ENCODE data around the gene SLX4IP. TPM values are rescaled to one million over a fixed set of nuclear protein-coding genes. Genes with fewer than 3 reads are reported as not detected.
A peak's percentile ranks its signal among the peaks of the same experiment; 100 is the strongest.

SLX4IP gene
- total and polyA plus RNA-seq, 3 experiments from 2014 or later: 1.5 to 8.0 (median 7.0) TPM

GRCh38 chr20:10644458-10645204, 209.5 kb downstream of the SLX4IP start:
- CTCF ChIA-PET: no interaction called here
- H3K4me3 Mint-ChIP-seq: no peak overlapping the region

GRCh38 chr20:10645205-10645570, 210.1 kb downstream of the SLX4IP start:
- Mint-ChIP-seq H3K27ac (peak overlapping the region in 1 of 8 donors; percentile 62), H3K36me3 (no peaks in the 10 kb centered on the region), H3K9me3 (no peaks in the 10 kb centered on the region), H3K4me1 (peaks cover 0 to 5% (median 4%) of the 10 kb centered on the region in 3 donors), H3K27me3 (peaks cover 4 to 15% of the 10 kb centered on the region in 2 donors), H3K4me3 (no peak overlapping the region)
- H3K9me3 ChIP-seq (ENCODE audit: low read length): no peaks in the 10 kb centered on the region
- POLR2A ChIA-PET: no interaction called here
- H3K27ac ChIP-seq (ENCODE audit: low read depth, low read length): no peak overlapping the region
- CTCF ChIA-PET: no interaction called here
- H3K4me3 ChIP-seq (ENCODE audit: low read length): no peak overlapping the region
- DNase-seq: no peak
- no peaks in the 10 kb centered on the region for H3K27me3 ChIP-seq (ENCODE audit: insufficient read depth, low read length, poor library complexity, severe bottlenecking)
- no peaks in the 10 kb centered on the region for H3K4me1 ChIP-seq (ENCODE audit: insufficient read depth, low read length)
- no peaks in the 10 kb centered on the region for H3K36me3 ChIP-seq (ENCODE audit: insufficient read depth, low read length)

More at GRCh38 chr20:10644458-10645204, 209.5 kb downstream of the SLX4IP start:
- H3K4me1 ChIP-seq (ENCODE audit: insufficient read depth, low read length): no peaks in the 10 kb centered on the region
- no peak for DNase-seq
- no peaks in the 10 kb centered on the region for H3K27me3 ChIP-seq (ENCODE audit: insufficient read depth, low read length, poor library complexity, severe bottlenecking)
- peaks cover 0 to 5% (median 4%) of the 10 kb centered on the region in 3 donors for H3K4me1 Mint-ChIP-seq
- no peak overlapping the region for H3K27ac ChIP-seq (ENCODE audit: low read depth, low read length)
- H3K27ac Mint-ChIP-seq: peak overlapping the region in 1 of 8 donors; percentile 38
- H3K27me3 Mint-ChIP-seq: peaks cover 4 to 9% of the 10 kb centered on the region in 2 donors
- POLR2A ChIA-PET: no interaction called here
- H3K4me3 ChIP-seq (ENCODE audit: low read length): no peak overlapping the region
- no peaks in the 10 kb centered on the region for H3K9me3 Mint-ChIP-seq
- H3K36me3 ChIP-seq (ENCODE audit: insufficient read depth, low read length): no peaks in the 10 kb centered on the region
- no peaks in the 10 kb centered on the region for H3K9me3 ChIP-seq (ENCODE audit: low read length)
- H3K36me3 Mint-ChIP-seq: no peaks in the 10 kb centered on the region

- peaks cover 0 to 5% (median 4%) of the 10 kb centered on the region in 3 donors for H3K4me1 Mint-ChIP-seq
- ChIA-PET POLR2A (no interaction called here), CTCF (no interaction called here)
- no peaks in the 10 kb centered on the region for H3K9me3 Mint-ChIP-seq
- H3K4me1 ChIP-seq (ENCODE audit: insufficient read depth, low read length): no peaks in the 10 kb centered on the region
- peaks cover 4 to 20% of the 10 kb centered on the region in 2 donors for H3K27me3 Mint-ChIP-seq
- no peaks in the 10 kb centered on the region for H3K9me3 ChIP-seq (ENCODE audit: low read length)
- H3K36me3 ChIP-seq (ENCODE audit: insufficient read depth, low read length): no peaks in the 10 kb centered on the region
- H3K4me3 Mint-ChIP-seq: no peak overlapping the region
- no peaks in the 10 kb centered on the region for H3K36me3 Mint-ChIP-seq
- H3K27ac ChIP-seq (ENCODE audit: low read depth, low read length): no peak overlapping the region
- no peak for DNase-seq
- H3K27ac Mint-ChIP-seq: no peak overlapping the region
- no peak overlapping the region for H3K4me3 ChIP-seq (ENCODE audit: low read length)
- no peaks in the 10 kb centered on the region for H3K27me3 ChIP-seq (ENCODE audit: insufficient read depth, low read length, poor library complexity, severe bottlenecking)
Measured at GRCh38 chr20:10646006-10646405, 210.9 kb downstream of the SLX4IP start.

- H3K36me3 ChIP-seq (ENCODE audit: insufficient read depth, low read length): no peaks in the 10 kb centered on the region
- Mint-ChIP-seq H3K4me3 (no peak overlapping the region), H3K4me1 (peaks cover 0 to 5% (median 4%) of the 10 kb centered on the region in 3 donors), H3K36me3 (no peaks in the 10 kb centered on the region), H3K27me3 (peaks cover 6 to 23% of the 10 kb centered on the region in 2 donors), H3K27ac (no peak overlapping the region), H3K9me3 (no peaks in the 10 kb centered on the region)
- H3K27me3 ChIP-seq (ENCODE audit: insufficient read depth, low read length, poor library complexity, severe bottlenecking): peaks cover 4% of the 10 kb centered on the region
- no peaks in the 10 kb centered on the region for H3K9me3 ChIP-seq (ENCODE audit: low read length)
- no peak overlapping the region for H3K27ac ChIP-seq (ENCODE audit: low read depth, low read length)
- POLR2A ChIA-PET: no interaction called here
- H3K4me1 ChIP-seq (ENCODE audit: insufficient read depth, low read length): no peaks in the 10 kb centered on the region
- DNase-seq: no peak
- H3K4me3 ChIP-seq (ENCODE audit: low read length): no peak overlapping the region
- CTCF ChIA-PET: no interaction called here
Measured at GRCh38 chr20:10646886-10647420, 211.8 kb downstream of the SLX4IP start.

GRCh38 chr20:10647471-10647870, 212.4 kb downstream of the SLX4IP start:
- ChIA-PET POLR2A (no interaction called here), CTCF (no interaction called here)
- H3K27ac ChIP-seq (ENCODE audit: low read depth, low read length): no peak overlapping the region
- H3K27me3 ChIP-seq (ENCODE audit: insufficient read depth, low read length, poor library complexity, severe bottlenecking): peaks cover 4% of the 10 kb centered on the region
- peaks cover 6 to 25% of the 10 kb centered on the region in 2 donors for H3K27me3 Mint-ChIP-seq
- no peaks in the 10 kb centered on the region for H3K9me3 Mint-ChIP-seq
- H3K4me1 Mint-ChIP-seq: peaks cover 0 to 5% (median 4%) of the 10 kb centered on the region in 3 donors
- no peak overlapping the region for H3K4me3 ChIP-seq (ENCODE audit: low read length)
- no peaks in the 10 kb centered on the region for H3K9me3 ChIP-seq (ENCODE audit: low read length)
- H3K4me3 Mint-ChIP-seq: no peak overlapping the region
- no peak for DNase-seq
- H3K4me1 ChIP-seq (ENCODE audit: insufficient read depth, low read length): no peaks in the 10 kb centered on the region
- H3K36me3 ChIP-seq (ENCODE audit: insufficient read depth, low read length): no peaks in the 10 kb centered on the region
- H3K36me3 Mint-ChIP-seq: no peaks in the 10 kb centered on the region
- H3K27ac Mint-ChIP-seq: no peak overlapping the region

GRCh38 chr20:10647909-10648308, 212.8 kb downstream of the SLX4IP start:
- no peak overlapping the region for H3K4me3 ChIP-seq (ENCODE audit: low read length)
- no peak overlapping the region for H3K27ac Mint-ChIP-seq
- CTCF ChIA-PET: no interaction called here
- no peaks in the 10 kb centered on the region for H3K36me3 ChIP-seq (ENCODE audit: insufficient read depth, low read length)
- H3K27me3 ChIP-seq (ENCODE audit: insufficient read depth, low read length, poor library complexity, severe bottlenecking): peaks cover 4% of the 10 kb centered on the region
- H3K36me3 Mint-ChIP-seq: no peaks in the 10 kb centered on the region
- H3K9me3 Mint-ChIP-seq: no peaks in the 10 kb centered on the region
- no peaks in the 10 kb centered on the region for H3K9me3 ChIP-seq (ENCODE audit: low read length)
- H3K4me3 Mint-ChIP-seq: no peak overlapping the region
- POLR2A ChIA-PET: no interaction called here
- no peaks in the 10 kb centered on the region for H3K4me1 ChIP-seq (ENCODE audit: insufficient read depth, low read length)
- H3K4me1 Mint-ChIP-seq: peaks cover 0 to 5% (median 4%) of the 10 kb centered on the region in 3 donors
- DNase-seq: no peak
- H3K27ac ChIP-seq (ENCODE audit: low read depth, low read length): no peak overlapping the region
- peaks cover 6 to 26% of the 10 kb centered on the region in 2 donors for H3K27me3 Mint-ChIP-seq

- Histone ChIP-seq H3K4me1 (ENCODE audit: insufficient read depth, low read length) (no peaks in the 10 kb centered on the region), H3K9me3 (ENCODE audit: low read length) (no peaks in the 10 kb centered on the region), H3K27ac (ENCODE audit: low read depth, low read length) (no peak overlapping the region), H3K36me3 (ENCODE audit: insufficient read depth, low read length) (no peaks in the 10 kb centered on the region), H3K27me3 (ENCODE audit: insufficient read depth, low read length, poor library complexity, severe bottlenecking) (peaks cover 4% of the 10 kb centered on the region), H3K4me3 (ENCODE audit: low read length) (no peak overlapping the region)
- no peaks in the 10 kb centered on the region for H3K36me3 Mint-ChIP-seq
- peak overlapping the region in 1 of 8 donors; percentile 6 for H3K27ac Mint-ChIP-seq
- ChIA-PET CTCF (no interaction called here), POLR2A (no interaction called here)
- H3K27me3 Mint-ChIP-seq: peaks cover 8 to 30% of the 10 kb centered on the region in 2 donors
- no peak for DNase-seq
- H3K4me1 Mint-ChIP-seq: peaks cover 0 to 5% (median 4%) of the 10 kb centered on the region in 3 donors
- no peak overlapping the region for H3K4me3 Mint-ChIP-seq
- H3K9me3 Mint-ChIP-seq: no peaks in the 10 kb centered on the region
Measured at GRCh38 chr20:10648651-10649050, 213.5 kb downstream of the SLX4IP start.

GRCh38 chr20:10649080-10649796, 214.1 kb downstream of the SLX4IP start:
- peaks cover 8 to 33% of the 10 kb centered on the region in 2 donors for H3K27me3 Mint-ChIP-seq
- no peak overlapping the region for H3K4me3 Mint-ChIP-seq
- Histone ChIP-seq H3K4me3 (ENCODE audit: low read length) (no peak overlapping the region), H3K27me3 (ENCODE audit: insufficient read depth, low read length, poor library complexity, severe bottlenecking) (peaks cover 4% of the 10 kb centered on the region), H3K27ac (ENCODE audit: low read depth, low read length) (no peak overlapping the region), H3K4me1 (ENCODE audit: insufficient read depth, low read length) (no peaks in the 10 kb centered on the region), H3K9me3 (ENCODE audit: low read length) (no peaks in the 10 kb centered on the region), H3K36me3 (ENCODE audit: insufficient read depth, low read length) (no peaks in the 10 kb centered on the region)
- POLR2A ChIA-PET: no interaction called here
- H3K27ac Mint-ChIP-seq: peak overlapping the region in 1 of 8 donors; percentile 6
- DNase-seq: no peak
- CTCF ChIA-PET: interaction anchor here (1.3 kb wide), 1 partner anchor 45 kb away, joined by 3 read pairs; no protein-coding TSS in a partner anchor
- H3K36me3 Mint-ChIP-seq: no peaks in the 10 kb centered on the region
- no peaks in the 10 kb centered on the region for H3K9me3 Mint-ChIP-seq
- H3K4me1 Mint-ChIP-seq: peaks cover 0 to 2% (median 1%) of the 10 kb centered on the region in 3 donors

Measured in CD8-positive, alpha-beta memory T cell (primary cell).